Activated CD4-positive, alpha-beta T cell treated with anti-CD3 and anti-CD28 coated beads, Interleukin-2, amount 50 U/mL, for 16 hours (primary cell): ENCODE results near the gene CRB3.
"Not testable (repeated sequence)": the region's sequence is repeated elsewhere in the genome, so short reads cannot be mapped to it uniquely, and the experiment has no call there.

Experiments used
- DNase-seq: peaks from one replicate; pipeline ENCODE4 v3.0.0-alpha.2; 2020

CRB3 gene

GRCh38 chr19:6498294-6499036, 34.4 kb downstream of the CRB3 start:
- no peak for DNase-seq

- no peak for DNase-seq
These were observed 35.1 kb downstream of the CRB3 start for GRCh38 chr19:6499052-6499790.

GRCh38 chr19:6500837-6501739, 37.0 kb downstream of the CRB3 start:
- no peak for DNase-seq

GRCh38 chr19:6501740-6502648, 37.9 kb downstream of the CRB3 start, which contains the start of gene TUBB4A:
TSS of gene TUBB4A (minus strand) at chr19:6502309. CDS start at chr19:6502212, 97 bp downstream.
- DNase-seq = no peak

- DNase-seq = no peak
These were observed 39.5 kb downstream of the CRB3 start for GRCh38 chr19:6503407-6504201.

- not testable (repeated sequence) for DNase-seq
These were observed 44.1 kb downstream of the CRB3 start for GRCh38 chr19:6508028-6508771.

GRCh38 chr19:6509118-6509971, 45.3 kb downstream of the CRB3 start:
- DNase-seq = no peak

GRCh38 chr19:6510618-6511017, 46.5 kb downstream of the CRB3 start:
- no peak for DNase-seq

- no peak for DNase-seq
These were observed 50.0 kb downstream of the CRB3 start for GRCh38 chr19:6514089-6514488.

- DNase-seq = no peak
These were observed 51.0 kb downstream of the CRB3 start for GRCh38 chr19:6514926-6515544.

GRCh38 chr19:6516018-6516658, 52.1 kb downstream of the CRB3 start:
- DNase-seq = peak; percentile 91
